A549 treated with Mapracorat at 1 μM for 4 hours (cell line): ENCODE results near the gene TMEM106B. TPM values are rescaled to one million over a fixed set of nuclear protein-coding genes. Genes with fewer than 3 reads are reported as not detected.

Experiments
- total RNA-seq: library from RNA; stranded (reverse); fragments of 200-300 nt; extraction: Qiagen RNA extraction; gene quantifications from 5 replicates; pipeline ENCODE4 v1.2.3, GENCODE V29; 2022

Gene TMEM106B
- total RNA-seq, result 29.0 to 40.1 TPM (median 34.2 TPM) in 5 replicates

GRCh38 chr7:12211054-12211710 is at the start of gene TMEM106B:
TSS of gene TMEM106B (plus strand) at chr7:12211294. CDS start at chr7:12214811, 3,517 bp downstream.

Other genes with a start within 250 kb of the TMEM106B start
- 0.28 to 1.4 TPM (median 0.58 TPM) in 5 replicates for gene VWDE, start 192.6 kb downstream of the TMEM106B start, total RNA-seq